ENCODE data around the gene OR4N2. TPM values are rescaled to one million over a fixed set of nuclear protein-coding genes. Genes with fewer than 3 reads are reported as not detected.
"Not testable (repeated sequence)": the region's sequence is repeated elsewhere in the genome, so short reads cannot be mapped to it uniquely, and the experiment has no call there.

OR4N2 gene
- total RNA-seq, 1 experiment from 2014 or later, result not detected

DNA sequence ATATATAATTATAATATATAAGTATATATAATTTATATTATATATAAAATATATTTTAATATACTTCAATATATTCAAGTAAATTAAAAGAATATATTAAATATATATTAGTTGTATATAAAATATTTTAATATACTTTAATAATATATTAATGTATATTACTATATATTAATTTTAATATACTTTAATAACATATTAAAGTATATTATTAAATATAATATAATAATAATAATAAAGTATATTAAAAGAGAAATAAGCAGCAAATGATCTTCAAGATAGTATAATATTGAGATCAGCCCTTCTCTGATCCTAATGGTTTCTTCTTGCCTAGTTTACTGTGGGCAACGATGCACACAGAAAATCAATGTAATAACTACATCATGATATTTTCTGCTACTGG lies 28.0 kb upstream of the OR4N2 start:
- CTCF ChIA-PET, result no interaction called here
- POLR2A ChIA-PET, result no interaction called here
- Mint-ChIP-seq H3K4me3 (ENCODE audit: unreplicated experiment) (no peak overlapping the region), H3K36me3 (ENCODE audit: insufficient read depth, unreplicated experiment) (no peaks in the 10 kb centered on the region), H3K9me3 (ENCODE audit: unreplicated experiment) (no peaks in the 10 kb centered on the region), H3K4me1 (ENCODE audit: insufficient read depth, unreplicated experiment) (peaks cover 6% of the 10 kb centered on the region), H3K27ac (ENCODE audit: low read depth, unreplicated experiment) (no peak overlapping the region), H3K27me3 (ENCODE audit: insufficient read depth, unreplicated experiment) (peaks cover 29% of the 10 kb centered on the region)
- TF ChIP-seq, protein P1, sequence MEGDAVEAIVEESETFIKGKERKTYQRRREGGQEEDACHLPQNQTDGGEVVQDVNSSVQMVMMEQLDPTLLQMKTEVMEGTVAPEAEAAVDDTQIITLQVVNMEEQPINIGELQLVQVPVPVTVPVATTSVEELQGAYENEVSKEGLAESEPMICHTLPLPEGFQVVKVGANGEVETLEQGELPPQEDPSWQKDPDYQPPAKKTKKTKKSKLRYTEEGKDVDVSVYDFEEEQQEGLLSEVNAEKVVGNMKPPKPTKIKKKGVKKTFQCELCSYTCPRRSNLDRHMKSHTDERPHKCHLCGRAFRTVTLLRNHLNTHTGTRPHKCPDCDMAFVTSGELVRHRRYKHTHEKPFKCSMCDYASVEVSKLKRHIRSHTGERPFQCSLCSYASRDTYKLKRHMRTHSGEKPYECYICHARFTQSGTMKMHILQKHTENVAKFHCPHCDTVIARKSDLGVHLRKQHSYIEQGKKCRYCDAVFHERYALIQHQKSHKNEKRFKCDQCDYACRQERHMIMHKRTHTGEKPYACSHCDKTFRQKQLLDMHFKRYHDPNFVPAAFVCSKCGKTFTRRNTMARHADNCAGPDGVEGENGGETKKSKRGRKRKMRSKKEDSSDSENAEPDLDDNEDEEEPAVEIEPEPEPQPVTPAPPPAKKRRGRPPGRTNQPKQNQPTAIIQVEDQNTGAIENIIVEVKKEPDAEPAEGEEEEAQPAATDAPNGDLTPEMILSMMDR (IDR thresholded peaks at IDR 0.05; ENCODE audit: unreplicated experiment), result no peak
- no TSS peak for BruUV-seq (replicated peaks)
- intact Hi-C loops (cut with micrococcal nuclease), result no loop called here
- no peak for DNase-seq (ENCODE audit: unreplicated experiment)

DNA sequence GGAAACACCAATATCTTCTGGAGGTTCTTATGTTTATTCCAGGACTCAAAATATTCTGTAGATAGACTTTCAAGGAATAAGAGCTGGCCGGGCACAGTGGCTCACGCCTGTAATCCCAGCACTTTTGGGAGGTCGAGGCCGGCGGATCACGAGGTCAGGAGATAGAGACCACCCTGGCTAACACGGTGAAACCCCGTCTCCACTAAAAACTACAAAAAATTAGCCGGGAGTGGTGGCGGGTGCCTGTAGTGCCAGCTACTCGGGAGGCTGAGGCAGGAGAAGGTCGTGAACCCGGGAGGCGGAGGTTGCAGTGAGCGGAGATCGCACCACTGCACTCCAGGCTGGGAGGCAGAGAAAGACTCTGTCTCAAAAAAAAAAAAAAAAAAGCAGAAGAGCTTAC lies 17.7 kb upstream of the OR4N2 start:
- BruUV-seq (replicated peaks); H3K27me3 Mint-ChIP-seq (ENCODE audit: insufficient read depth, unreplicated experiment); POLR2A ChIA-PET; DNase-seq (ENCODE audit: unreplicated experiment); H3K36me3 Mint-ChIP-seq (ENCODE audit: insufficient read depth, unreplicated experiment); H3K4me3 Mint-ChIP-seq (ENCODE audit: unreplicated experiment); H3K9me3 Mint-ChIP-seq (ENCODE audit: unreplicated experiment); H3K4me1 Mint-ChIP-seq (ENCODE audit: insufficient read depth, unreplicated experiment); intact Hi-C loops (cut with micrococcal nuclease); H3K27ac Mint-ChIP-seq (ENCODE audit: low read depth, unreplicated experiment): not testable (repeated sequence)
- CTCF ChIA-PET, result interaction anchor here (1.3 kb wide), 1 partner anchor 14 kb away, joined by 3 read pairs; no protein-coding TSS in a partner anchor

DNA sequence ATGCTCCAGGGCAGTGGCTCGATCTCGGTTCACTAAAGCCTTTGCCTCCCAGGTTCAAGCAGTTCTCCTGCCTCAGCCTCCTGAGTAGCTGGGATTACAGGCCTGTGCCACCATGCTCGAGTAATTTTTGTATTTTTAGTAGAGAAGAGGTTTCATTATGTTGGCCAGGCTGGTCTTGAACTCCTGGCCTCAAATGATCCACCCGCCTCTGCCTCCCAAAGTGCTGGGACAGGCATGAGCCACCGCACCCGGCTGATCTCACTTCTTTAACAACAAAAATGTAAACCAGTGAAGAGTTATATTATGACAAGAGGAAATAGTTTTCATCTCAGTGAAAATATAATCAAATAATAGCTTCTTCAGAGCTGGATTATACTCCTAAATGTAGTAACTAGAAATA lies 16.3 kb upstream of the OR4N2 start:
- H3K27me3 Mint-ChIP-seq (ENCODE audit: insufficient read depth, unreplicated experiment); H3K27ac Mint-ChIP-seq (ENCODE audit: low read depth, unreplicated experiment): not testable (repeated sequence)

DNA sequence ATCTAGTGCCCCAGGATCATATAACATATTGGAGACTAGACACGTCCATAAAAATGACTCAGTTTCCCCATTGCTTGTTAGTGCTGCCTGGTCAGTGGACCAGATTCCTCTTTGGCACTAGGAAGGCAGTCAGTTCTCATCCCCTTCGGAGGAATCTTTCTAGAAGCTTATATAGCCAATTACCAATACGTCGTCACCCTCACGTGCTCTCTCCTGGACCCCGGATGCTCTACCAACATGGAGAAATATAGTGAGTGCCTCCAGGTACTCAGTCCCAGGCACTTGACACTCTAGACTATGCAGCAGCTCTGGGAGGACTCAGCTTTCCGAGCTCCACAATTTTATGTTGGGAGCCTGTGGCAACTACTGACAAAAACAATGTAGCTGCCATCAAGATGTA lies 15.4 kb upstream of the OR4N2 start:
- intact Hi-C loops (cut with micrococcal nuclease); H3K4me1 Mint-ChIP-seq (ENCODE audit: insufficient read depth, unreplicated experiment); H3K4me3 Mint-ChIP-seq (ENCODE audit: unreplicated experiment); POLR2A ChIA-PET; H3K36me3 Mint-ChIP-seq (ENCODE audit: insufficient read depth, unreplicated experiment); H3K27ac Mint-ChIP-seq (ENCODE audit: low read depth, unreplicated experiment); H3K27me3 Mint-ChIP-seq (ENCODE audit: insufficient read depth, unreplicated experiment); BruUV-seq (replicated peaks); CTCF ChIA-PET; H3K9me3 Mint-ChIP-seq (ENCODE audit: unreplicated experiment); DNase-seq (ENCODE audit: unreplicated experiment): not testable (repeated sequence)

More for the DNA sequence above, 16.3 kb upstream of the OR4N2 start:
- CTCF ChIA-PET; intact Hi-C loops (cut with micrococcal nuclease); H3K4me1 Mint-ChIP-seq (ENCODE audit: insufficient read depth, unreplicated experiment); BruUV-seq (replicated peaks); H3K9me3 Mint-ChIP-seq (ENCODE audit: unreplicated experiment); H3K36me3 Mint-ChIP-seq (ENCODE audit: insufficient read depth, unreplicated experiment); DNase-seq (ENCODE audit: unreplicated experiment); POLR2A ChIA-PET; H3K4me3 Mint-ChIP-seq (ENCODE audit: unreplicated experiment): not testable (repeated sequence)

DNA sequence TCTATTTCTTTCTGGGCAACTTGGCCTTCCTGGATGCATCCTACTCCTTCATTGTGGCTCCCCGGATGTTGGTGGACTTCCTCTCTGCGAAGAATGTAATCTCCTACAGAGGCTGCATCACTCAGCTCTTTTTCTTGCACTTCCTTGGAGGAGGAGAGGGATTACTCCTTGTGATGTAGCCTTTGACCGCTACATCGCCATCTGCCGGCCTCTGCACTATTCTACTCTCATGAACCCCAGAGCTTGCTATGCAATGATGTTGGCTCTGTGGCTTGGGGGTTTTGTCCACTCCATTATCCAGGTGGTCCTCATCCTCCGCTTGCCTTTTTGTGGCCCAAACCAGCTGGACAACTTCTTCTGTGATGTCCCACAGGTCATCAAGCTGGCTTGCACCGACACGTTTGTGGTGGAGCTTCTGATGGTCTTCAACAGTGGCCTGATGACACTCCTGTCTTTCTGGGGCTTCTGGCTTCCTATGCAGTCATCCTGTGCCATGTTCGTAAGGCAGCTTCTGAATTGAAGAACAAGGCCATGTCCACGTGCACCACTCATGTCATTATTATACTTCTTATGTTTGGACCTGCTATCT lies 7.0 kb upstream of the OR4N2 start:
- H3K9me3 Mint-ChIP-seq (ENCODE audit: unreplicated experiment); H3K27ac Mint-ChIP-seq (ENCODE audit: low read depth, unreplicated experiment); H3K27me3 Mint-ChIP-seq (ENCODE audit: insufficient read depth, unreplicated experiment); H3K4me1 Mint-ChIP-seq (ENCODE audit: insufficient read depth, unreplicated experiment); intact Hi-C loops (cut with micrococcal nuclease); BruUV-seq (replicated peaks); H3K36me3 Mint-ChIP-seq (ENCODE audit: insufficient read depth, unreplicated experiment); H3K4me3 Mint-ChIP-seq (ENCODE audit: unreplicated experiment); POLR2A ChIA-PET: not testable (repeated sequence)
- CTCF ChIA-PET, result interaction anchor here (0.6 kb wide), 1 partner anchor 465 kb away, joined by 4 read pairs; no protein-coding TSS in a partner anchor
- peak; percentile 11 for DNase-seq (ENCODE audit: unreplicated experiment)

DNA sequence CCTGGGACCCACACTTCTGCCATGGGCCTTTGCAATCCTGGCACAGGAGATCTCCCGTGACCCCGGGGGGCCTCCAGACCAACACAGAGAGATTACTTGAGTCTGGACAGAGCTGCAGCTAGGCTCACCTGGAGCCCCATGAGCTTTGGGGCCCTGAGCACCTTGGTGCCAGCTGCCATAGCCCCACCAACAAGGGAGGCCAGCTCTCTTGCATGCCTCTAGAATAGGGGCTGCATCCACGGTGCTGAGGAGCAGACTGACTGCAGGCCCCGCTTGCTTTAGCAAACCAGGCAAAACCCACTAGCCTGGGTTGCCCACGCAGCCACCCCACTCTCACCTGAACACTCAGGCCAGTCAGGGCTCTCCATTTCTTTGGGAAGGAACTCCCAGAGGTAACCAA lies 3.7 kb upstream of the OR4N2 start:
- no peak for DNase-seq (ENCODE audit: unreplicated experiment)
- Mint-ChIP-seq H3K9me3 (ENCODE audit: unreplicated experiment) (no peaks in the 10 kb centered on the region), H3K4me1 (ENCODE audit: insufficient read depth, unreplicated experiment) (no peaks in the 10 kb centered on the region), H3K27me3 (ENCODE audit: insufficient read depth, unreplicated experiment) (no peaks in the 10 kb centered on the region), H3K36me3 (ENCODE audit: insufficient read depth, unreplicated experiment) (no peaks in the 10 kb centered on the region), H3K27ac (ENCODE audit: low read depth, unreplicated experiment) (no peak overlapping the region), H3K4me3 (ENCODE audit: unreplicated experiment) (no peak overlapping the region)
- intact Hi-C loops (cut with micrococcal nuclease), result no loop called here
- BruUV-seq (replicated peaks), result no TSS peak
- TF ChIP-seq, protein P1 (IDR thresholded peaks at IDR 0.05; ENCODE audit: unreplicated experiment), result no peak
- CTCF ChIA-PET, result no interaction called here
- POLR2A ChIA-PET, result no interaction called here
